GM23338 (cell line): ENCODE data around the gene CAPN10. TPM values are rescaled to one million over a fixed set of nuclear protein-coding genes. Genes with fewer than 3 reads are reported as not detected.

Experiments
- ATAC-seq: fragments of 200-7000 bp; cut with Tn5 transposase; 3 replicates; pipeline ENCODE4 v1.9.1; 2020
- DNase-seq: peaks from one replicate; pipeline ENCODE4 v3.0.0-alpha.2; 2015; ENCODE audit warnings: low spot score
- H2AFZ ChIP-seq: fragments of 200-600 bp; sonication (generic); 2 replicates; pipeline ENCODE4 v1.8.0; 2016; ENCODE audit warnings: antibody characterized with exemption, mild to moderate bottlenecking, moderate library complexity
- H3F3A ChIP-seq: fragments of 200-600 bp; sonication (generic); replicated peaks from 2 replicates; pipeline ENCODE4 v1.8.0; 2017; ENCODE audit warnings: antibody characterized with exemption, mixed run types, low read depth
- H3K27ac ChIP-seq: fragments of 200-600 bp; sonication (generic); 2 replicates; pipeline ENCODE4 v1.6.1; 2016; ENCODE audit warnings: low read depth
- H3K27me3 ChIP-seq: fragments of 200-600 bp; sonication (generic); 2 replicates; pipeline ENCODE4 v1.8.0; 2016; ENCODE audit warnings: mild to moderate bottlenecking, mixed run types, moderate library complexity; ENCODE audit not compliant: insufficient read depth
- H3K36me3 ChIP-seq: fragments of 200-600 bp; sonication (generic); 2 replicates; pipeline ENCODE4 v1.8.0; 2016; ENCODE audit warnings: mild to moderate bottlenecking; ENCODE audit not compliant: insufficient read depth
- H3K4me1 ChIP-seq: fragments of 200-600 bp; sonication (generic); 2 replicates; pipeline ENCODE4 v1.8.0; 2016; ENCODE audit warnings: mild to moderate bottlenecking, moderate library complexity; ENCODE audit not compliant: insufficient read depth
- H3K4me2 ChIP-seq: fragments of 200-600 bp; sonication (generic); 2 replicates; pipeline ENCODE4 v1.7.1; 2017; ENCODE audit warnings: mixed run types
- H3K4me3 ChIP-seq: fragments of 200-600 bp; sonication (generic); 2 replicates; pipeline ENCODE4 v1.6.1; 2016; ENCODE audit warnings: mixed run types
- H3K79me2 ChIP-seq: fragments of 200-600 bp; sonication (generic); replicated peaks from 2 replicates; pipeline ENCODE4 v1.8.0; 2017; ENCODE audit warnings: mild to moderate bottlenecking; ENCODE audit not compliant: insufficient read depth
- H3K9me2 ChIP-seq: fragments of 200-600 bp; sonication (generic); 2 replicates; pipeline ENCODE4 v1.8.0; 2017; ENCODE audit not compliant: insufficient read depth
- H4K20me1 ChIP-seq: fragments of 200-600 bp; sonication (generic); replicated peaks from 2 replicates; pipeline ENCODE4 v1.8.0; 2017; ENCODE audit warnings: mild to moderate bottlenecking; ENCODE audit not compliant: insufficient read depth
- H3K27ac Mint-ChIP-seq: 2 replicates; pipeline ENCODE4 v1.8.0; 2020; ENCODE audit warnings: inconsistent platforms, mild to moderate bottlenecking, moderate library complexity, mixed read lengths
- H3K27me3 Mint-ChIP-seq: 3 replicates; pipeline ENCODE4 v1.8.0; 2022; ENCODE audit warnings: low read depth, mild to moderate bottlenecking, moderate library complexity, mixed read lengths, inconsistent platforms; ENCODE audit not compliant: insufficient read depth, poor library complexity
- H3K36me3 Mint-ChIP-seq: 3 replicates; pipeline ENCODE4 v1.8.0; 2021; ENCODE audit warnings: low read depth, mild to moderate bottlenecking, inconsistent platforms, moderate library complexity, mixed read lengths
- H3K4me1 Mint-ChIP-seq: 3 replicates; pipeline ENCODE4 v1.8.0; 2020; ENCODE audit warnings: mild to moderate bottlenecking, inconsistent platforms, mixed read lengths
- H3K4me3 Mint-ChIP-seq: 3 replicates; pipeline ENCODE4 v1.8.0; 2021; ENCODE audit warnings: moderate library complexity, mild to moderate bottlenecking, inconsistent platforms, mixed read lengths
- H3K9me3 Mint-ChIP-seq: 3 replicates; pipeline ENCODE4 v1.8.0; 2020; ENCODE audit warnings: moderate library complexity, mild to moderate bottlenecking, inconsistent platforms, mixed read lengths
- CREB1 ChIP-seq: fragments of 250-450 bp; sonication (Bioruptor Pico); IDR thresholded peaks from 2 replicates; pipeline ENCODE4 v1.5.0; 2020; ENCODE audit warnings: low read depth, mild to moderate bottlenecking, moderate library complexity
- EZH2phosphoT487 ChIP-seq: fragments of 200-600 bp; sonication (generic); IDR thresholded peaks from one replicate; pipeline ENCODE4 v1.8.1; 2018; ENCODE audit warnings: antibody characterized with exemption; ENCODE audit not compliant: unreplicated experiment
- NANOG ChIP-seq: IDR thresholded peaks from 2 replicates; pipeline ENCODE4 v1.6.1; 2016; ENCODE audit warnings: antibody characterized with exemption, borderline replicate concordance
- POLR2AphosphoS5 ChIP-seq: IDR thresholded peaks from 2 replicates; pipeline ENCODE4 v1.6.1; 2016; ENCODE audit warnings: antibody characterized with exemption, low read depth
- polyA plus RNA-seq: library from polyadenylated mRNA; unstranded; fragments of >200 nt; fragmentation: Nextera tagmentation; extraction: Ambion mirVana; gene quantifications from 2 replicates; pipeline ENCODE4 v1.2.1, GENCODE V29; 2016
- total RNA-seq: library from RNA; depleted of rRNA; stranded (reverse); fragments of >200 nt; shearing (Covaris generic); gene quantifications from 2 replicates; pipeline ENCODE4 v1.2.3, GENCODE V29; 2014
- TF ChIP-seq, protein P1 (sequence below), 2 experiments: fragments of 200-600 bp in 1 of 2; sonication (generic) in 1 of 2; conservative IDR thresholded peaks; 2 replicates each; pipeline versions ENCODE4 v1.5.1 to v1.6.1; 2016 to 2017; ENCODE audit warnings: antibody characterized with exemption in 2 of 2, low read depth in 2 of 2, mild to moderate bottlenecking in 2 of 2, moderate library complexity in 1 of 2
- TF ChIP-seq, protein P2 (sequence below): IDR thresholded peaks from 2 replicates; pipeline ENCODE4 v1.6.1; 2016; ENCODE audit warnings: antibody characterized with exemption
- TF ChIP-seq, protein P3 (sequence below): fragments of 250-450 bp; sonication (Bioruptor Pico); IDR thresholded peaks from 2 replicates; pipeline ENCODE4 v1.5.0; 2020; ENCODE audit warnings: mild to moderate bottlenecking, moderate library complexity

The CAPN10 gene
- total and polyA plus RNA-seq, 2 experiments from 2014 or later: 30.2 to 59.8 TPM

DNA sequence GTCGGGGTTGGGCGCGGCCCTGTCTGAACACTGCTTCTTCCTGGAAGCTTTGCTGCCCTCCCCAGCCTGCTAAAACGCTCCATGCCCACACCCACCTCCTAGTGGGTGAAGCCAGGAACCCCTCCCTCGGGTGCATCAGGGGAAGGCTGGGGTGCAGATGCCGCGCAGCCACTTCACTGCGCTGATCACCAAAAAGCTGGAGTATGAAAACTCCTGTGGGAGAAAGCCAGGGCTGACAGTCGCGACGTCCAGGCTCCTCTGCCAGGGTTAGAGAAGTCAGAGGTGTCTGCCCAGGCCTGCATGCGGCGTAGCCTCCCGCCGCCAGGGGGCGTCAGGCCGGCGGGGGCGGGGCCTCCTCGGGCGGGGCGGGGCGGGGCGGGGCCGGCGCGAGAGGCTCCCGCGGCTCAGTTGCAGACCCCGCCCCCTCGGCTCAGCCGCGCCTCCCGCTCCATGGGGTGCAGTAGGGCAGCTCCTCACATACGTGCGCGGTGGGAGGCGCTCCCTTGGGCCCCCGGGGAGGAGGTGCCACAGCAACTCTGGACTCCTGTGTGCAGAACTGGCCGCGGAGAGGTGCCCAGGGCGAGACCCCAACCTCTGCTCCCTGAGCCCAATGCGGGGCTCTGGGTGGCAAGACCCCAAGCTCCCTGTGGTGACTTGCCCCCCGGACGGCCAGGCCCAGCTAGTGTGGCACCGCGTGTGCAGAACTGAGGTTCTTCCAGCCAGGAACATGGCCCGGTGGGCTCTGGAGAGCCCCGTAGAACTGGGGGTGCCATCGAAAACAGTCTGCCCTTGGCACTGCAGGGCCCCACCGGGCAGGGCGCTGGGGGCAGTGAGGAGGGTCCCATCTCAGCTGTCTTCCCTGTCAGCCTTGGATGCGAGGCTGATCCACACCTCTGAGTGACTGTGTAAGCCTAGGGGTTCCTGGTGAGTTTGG is 20.1 kb upstream of the CAPN10 start:
- H3K27ac Mint-ChIP-seq: no peak overlapping the region
- Histone ChIP-seq H3K27ac (no peak overlapping the region), H3K4me3 (peak overlapping the region; percentile 46; the same call in 1 of the 2 replicates), H3F3A (peaks cover 7% of the 10 kb centered on the region; the same call in 1 of the 2 replicates), H4K20me1 (no peaks in the 10 kb centered on the region), H2AFZ (peak overlapping the region; percentile 85; the same call in 1 of the 2 replicates), H3K4me1 (peaks cover 11% of the 10 kb centered on the region), H3K4me2 (peak overlapping the region; percentile 86), H3K79me2 (no peaks in the 10 kb centered on the region), H3K36me3 (no peaks in the 10 kb centered on the region), H3K9me2 (peaks cover 6% of the 10 kb centered on the region; the same call in 1 of the 2 replicates), H3K27me3 (peaks cover 32% of the 10 kb centered on the region)
- TF ChIP-seq, protein P1, sequence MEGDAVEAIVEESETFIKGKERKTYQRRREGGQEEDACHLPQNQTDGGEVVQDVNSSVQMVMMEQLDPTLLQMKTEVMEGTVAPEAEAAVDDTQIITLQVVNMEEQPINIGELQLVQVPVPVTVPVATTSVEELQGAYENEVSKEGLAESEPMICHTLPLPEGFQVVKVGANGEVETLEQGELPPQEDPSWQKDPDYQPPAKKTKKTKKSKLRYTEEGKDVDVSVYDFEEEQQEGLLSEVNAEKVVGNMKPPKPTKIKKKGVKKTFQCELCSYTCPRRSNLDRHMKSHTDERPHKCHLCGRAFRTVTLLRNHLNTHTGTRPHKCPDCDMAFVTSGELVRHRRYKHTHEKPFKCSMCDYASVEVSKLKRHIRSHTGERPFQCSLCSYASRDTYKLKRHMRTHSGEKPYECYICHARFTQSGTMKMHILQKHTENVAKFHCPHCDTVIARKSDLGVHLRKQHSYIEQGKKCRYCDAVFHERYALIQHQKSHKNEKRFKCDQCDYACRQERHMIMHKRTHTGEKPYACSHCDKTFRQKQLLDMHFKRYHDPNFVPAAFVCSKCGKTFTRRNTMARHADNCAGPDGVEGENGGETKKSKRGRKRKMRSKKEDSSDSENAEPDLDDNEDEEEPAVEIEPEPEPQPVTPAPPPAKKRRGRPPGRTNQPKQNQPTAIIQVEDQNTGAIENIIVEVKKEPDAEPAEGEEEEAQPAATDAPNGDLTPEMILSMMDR (conservative IDR thresholded peaks at IDR 0.05; ENCODE audit: low read depth in 2 of 2): peak; percentile 60 to 73
- TF ChIP-seq, protein P2, sequence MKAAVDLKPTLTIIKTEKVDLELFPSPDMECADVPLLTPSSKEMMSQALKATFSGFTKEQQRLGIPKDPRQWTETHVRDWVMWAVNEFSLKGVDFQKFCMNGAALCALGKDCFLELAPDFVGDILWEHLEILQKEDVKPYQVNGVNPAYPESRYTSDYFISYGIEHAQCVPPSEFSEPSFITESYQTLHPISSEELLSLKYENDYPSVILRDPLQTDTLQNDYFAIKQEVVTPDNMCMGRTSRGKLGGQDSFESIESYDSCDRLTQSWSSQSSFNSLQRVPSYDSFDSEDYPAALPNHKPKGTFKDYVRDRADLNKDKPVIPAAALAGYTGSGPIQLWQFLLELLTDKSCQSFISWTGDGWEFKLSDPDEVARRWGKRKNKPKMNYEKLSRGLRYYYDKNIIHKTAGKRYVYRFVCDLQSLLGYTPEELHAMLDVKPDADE: no peak
- peaks cover 29% of the 10 kb centered on the region for H3K4me1 Mint-ChIP-seq
- peak overlapping the region; percentile 70; the same call in 2 of the 3 replicates for H3K4me3 Mint-ChIP-seq
- DNase-seq (peak; percentile 84), ATAC-seq (peak; percentile 73)
- H3K36me3 Mint-ChIP-seq: peaks cover 3% of the 10 kb centered on the region; the same call in 1 of the 3 replicates
- H3K9me3 Mint-ChIP-seq: no peaks in the 10 kb centered on the region
- H3K27me3 Mint-ChIP-seq: peaks cover 36% of the 10 kb centered on the region

DNA sequence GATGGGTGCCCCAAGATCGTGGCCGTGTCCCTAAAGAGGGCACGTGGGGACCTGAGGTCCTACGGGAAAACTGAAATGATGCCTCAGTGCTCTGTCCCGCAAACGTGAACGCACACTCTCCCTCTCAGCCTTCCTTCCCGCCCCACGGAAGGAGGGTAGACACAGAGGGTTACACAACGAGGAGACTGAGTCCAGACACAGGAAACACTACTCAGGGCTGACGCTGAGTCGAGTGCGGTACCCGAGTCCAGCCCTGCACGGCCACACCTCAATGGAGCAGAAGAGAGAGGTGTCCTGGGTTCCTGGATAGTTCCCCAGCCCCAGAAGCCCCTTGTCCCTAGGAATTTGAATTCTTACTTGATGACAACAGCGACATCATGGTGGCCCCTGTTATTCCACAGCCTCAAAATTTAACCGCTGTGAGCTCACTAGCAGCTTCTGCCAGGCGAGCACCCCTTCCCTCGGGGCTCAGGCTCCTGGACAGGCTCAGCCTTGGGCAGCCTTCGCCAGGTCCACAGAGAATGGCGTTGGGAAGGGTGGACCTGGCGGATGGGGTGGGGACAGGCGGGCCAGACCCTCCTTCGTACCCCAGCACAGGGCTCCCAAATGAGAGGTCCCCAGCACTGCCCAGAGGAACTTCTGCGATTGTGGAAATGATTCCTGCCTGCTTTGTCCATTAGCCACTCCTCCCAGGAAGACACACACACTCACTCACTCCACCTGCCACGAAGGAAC is 19.2 kb upstream of the CAPN10 start:
- Histone ChIP-seq H3K9me2 (peaks cover 6% of the 10 kb centered on the region; the same call in 1 of the 2 replicates), H2AFZ (0 out of 2 replicates have a peak overlapping the region, but pooled peaks have one; percentile 89), H3K4me3 (peak overlapping the region; percentile 68), H3K36me3 (no peaks in the 10 kb centered on the region), H3K27me3 (peaks cover 32% of the 10 kb centered on the region), H3K27ac (no peak overlapping the region), H3K4me1 (peaks cover 7% of the 10 kb centered on the region; the same call in 1 of the 2 replicates), H3K79me2 (no peaks in the 10 kb centered on the region), H3F3A (peaks cover 7% of the 10 kb centered on the region; the same call in 1 of the 2 replicates), H4K20me1 (no peaks in the 10 kb centered on the region; the same call in 1 of the 2 replicates), H3K4me2 (peak overlapping the region; percentile 86)
- no peak for TF ChIP-seq EZH2phosphoT487
- no peak for TF ChIP-seq POLR2AphosphoS5
- TF ChIP-seq NANOG: no peak
- no peak for TF ChIP-seq CREB1
- TF ChIP-seq, protein P3, sequence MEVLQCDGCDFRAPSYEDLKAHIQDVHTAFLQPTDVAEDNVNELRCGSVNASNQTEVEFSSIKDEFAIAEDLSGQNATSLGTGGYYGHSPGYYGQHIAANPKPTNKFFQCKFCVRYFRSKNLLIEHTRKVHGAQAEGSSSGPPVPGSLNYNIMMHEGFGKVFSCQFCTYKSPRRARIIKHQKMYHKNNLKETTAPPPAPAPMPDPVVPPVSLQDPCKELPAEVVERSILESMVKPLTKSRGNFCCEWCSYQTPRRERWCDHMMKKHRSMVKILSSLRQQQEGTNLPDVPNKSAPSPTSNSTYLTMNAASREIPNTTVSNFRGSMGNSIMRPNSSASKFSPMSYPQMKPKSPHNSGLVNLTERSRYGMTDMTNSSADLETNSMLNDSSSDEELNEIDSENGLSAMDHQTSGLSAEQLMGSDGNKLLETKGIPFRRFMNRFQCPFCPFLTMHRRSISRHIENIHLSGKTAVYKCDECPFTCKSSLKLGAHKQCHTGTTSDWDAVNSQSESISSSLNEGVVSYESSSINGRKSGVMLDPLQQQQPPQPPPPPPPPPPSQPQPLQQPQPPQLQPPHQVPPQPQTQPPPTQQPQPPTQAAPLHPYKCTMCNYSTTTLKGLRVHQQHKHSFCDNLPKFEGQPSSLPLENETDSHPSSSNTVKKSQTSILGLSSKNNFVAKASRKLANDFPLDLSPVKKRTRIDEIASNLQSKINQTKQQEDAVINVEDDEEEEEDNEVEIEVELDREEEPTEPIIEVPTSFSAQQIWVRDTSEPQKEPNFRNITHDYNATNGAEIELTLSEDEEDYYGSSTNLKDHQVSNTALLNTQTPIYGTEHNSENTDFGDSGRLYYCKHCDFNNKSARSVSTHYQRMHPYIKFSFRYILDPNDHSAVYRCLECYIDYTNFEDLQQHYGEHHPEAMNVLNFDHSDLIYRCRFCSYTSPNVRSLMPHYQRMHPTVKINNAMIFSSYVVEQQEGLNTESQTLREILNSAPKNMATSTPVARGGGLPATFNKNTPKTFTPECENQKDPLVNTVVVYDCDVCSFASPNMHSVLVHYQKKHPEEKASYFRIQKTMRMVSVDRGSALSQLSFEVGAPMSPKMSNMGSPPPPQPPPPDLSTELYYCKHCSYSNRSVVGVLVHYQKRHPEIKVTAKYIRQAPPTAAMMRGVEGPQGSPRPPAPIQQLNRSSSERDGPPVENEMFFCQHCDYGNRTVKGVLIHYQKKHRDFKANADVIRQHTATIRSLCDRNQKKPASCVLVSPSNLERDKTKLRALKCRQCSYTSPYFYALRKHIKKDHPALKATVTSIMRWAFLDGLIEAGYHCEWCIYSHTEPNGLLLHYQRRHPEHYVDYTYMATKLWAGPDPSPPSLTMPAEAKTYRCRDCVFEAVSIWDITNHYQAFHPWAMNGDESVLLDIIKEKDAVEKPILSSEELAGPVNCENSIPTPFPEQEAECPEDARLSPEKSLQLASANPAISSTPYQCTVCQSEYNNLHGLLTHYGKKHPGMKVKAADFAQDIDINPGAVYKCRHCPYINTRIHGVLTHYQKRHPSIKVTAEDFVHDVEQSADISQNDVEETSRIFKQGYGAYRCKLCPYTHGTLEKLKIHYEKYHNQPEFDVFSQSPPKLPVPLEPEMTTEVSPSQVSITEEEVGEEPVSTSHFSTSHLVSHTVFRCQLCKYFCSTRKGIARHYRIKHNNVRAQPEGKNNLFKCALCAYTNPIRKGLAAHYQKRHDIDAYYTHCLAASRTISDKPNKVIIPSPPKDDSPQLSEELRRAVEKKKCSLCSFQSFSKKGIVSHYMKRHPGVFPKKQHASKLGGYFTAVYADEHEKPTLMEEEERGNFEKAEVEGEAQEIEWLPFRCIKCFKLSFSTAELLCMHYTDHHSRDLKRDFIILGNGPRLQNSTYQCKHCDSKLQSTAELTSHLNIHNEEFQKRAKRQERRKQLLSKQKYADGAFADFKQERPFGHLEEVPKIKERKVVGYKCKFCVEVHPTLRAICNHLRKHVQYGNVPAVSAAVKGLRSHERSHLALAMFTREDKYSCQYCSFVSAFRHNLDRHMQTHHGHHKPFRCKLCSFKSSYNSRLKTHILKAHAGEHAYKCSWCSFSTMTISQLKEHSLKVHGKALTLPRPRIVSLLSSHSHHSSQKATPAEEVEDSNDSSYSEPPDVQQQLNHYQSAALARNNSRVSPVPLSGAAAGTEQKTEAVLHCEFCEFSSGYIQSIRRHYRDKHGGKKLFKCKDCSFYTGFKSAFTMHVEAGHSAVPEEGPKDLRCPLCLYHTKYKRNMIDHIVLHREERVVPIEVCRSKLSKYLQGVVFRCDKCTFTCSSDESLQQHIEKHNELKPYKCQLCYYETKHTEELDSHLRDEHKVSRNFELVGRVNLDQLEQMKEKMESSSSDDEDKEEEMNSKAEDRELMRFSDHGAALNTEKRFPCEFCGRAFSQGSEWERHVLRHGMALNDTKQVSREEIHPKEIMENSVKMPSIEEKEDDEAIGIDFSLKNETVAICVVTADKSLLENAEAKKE: no peak
- ATAC-seq (peak; percentile 2; the same call in 2 of the 3 replicates), DNase-seq (no peak)
- peaks cover 36% of the 10 kb centered on the region for H3K27me3 Mint-ChIP-seq
- H3K9me3 Mint-ChIP-seq: no peaks in the 10 kb centered on the region
- H3K4me1 Mint-ChIP-seq: peaks cover 24% of the 10 kb centered on the region
- H3K27ac Mint-ChIP-seq: no peak overlapping the region
- H3K4me3 Mint-ChIP-seq: peak overlapping the region; percentile 70
- 0 out of 3 replicates have a peak, but pooled peaks cover 3% of the 10 kb centered on the region for H3K36me3 Mint-ChIP-seq
